Astrocyte of the cerebellum (primary cell): ENCODE results near the gene UBQLN2.
"Not testable (repeated sequence)": the region's sequence is repeated elsewhere in the genome, so short reads cannot be mapped to it uniquely, and the experiment has no call there.

Experiments
- DNase-seq: peaks from one replicate; pipeline ENCODE4 v3.0.0-alpha.2; 2011; ENCODE audit warnings: low read depth
- H3K4me3 ChIP-seq: 2 replicates; pipeline ENCODE4 v1.5.1; 2011; ENCODE audit warnings: mild to moderate bottlenecking, low read depth, low read length, moderate library complexity
- in situ Hi-C: cut with HindIII; loops from 2 replicates; pipeline ENCODE4 v1.10.0; 2017; ENCODE audit warnings: low sequenced_read_pairs
- TF ChIP-seq, protein P1 (sequence below): IDR thresholded peaks from 2 replicates; pipeline ENCODE4 v1.5.1; 2012; ENCODE audit warnings: low read length, low read depth, moderate library complexity, mild to moderate bottlenecking; ENCODE audit errors: missing control alignments

Gene UBQLN2

DNA sequence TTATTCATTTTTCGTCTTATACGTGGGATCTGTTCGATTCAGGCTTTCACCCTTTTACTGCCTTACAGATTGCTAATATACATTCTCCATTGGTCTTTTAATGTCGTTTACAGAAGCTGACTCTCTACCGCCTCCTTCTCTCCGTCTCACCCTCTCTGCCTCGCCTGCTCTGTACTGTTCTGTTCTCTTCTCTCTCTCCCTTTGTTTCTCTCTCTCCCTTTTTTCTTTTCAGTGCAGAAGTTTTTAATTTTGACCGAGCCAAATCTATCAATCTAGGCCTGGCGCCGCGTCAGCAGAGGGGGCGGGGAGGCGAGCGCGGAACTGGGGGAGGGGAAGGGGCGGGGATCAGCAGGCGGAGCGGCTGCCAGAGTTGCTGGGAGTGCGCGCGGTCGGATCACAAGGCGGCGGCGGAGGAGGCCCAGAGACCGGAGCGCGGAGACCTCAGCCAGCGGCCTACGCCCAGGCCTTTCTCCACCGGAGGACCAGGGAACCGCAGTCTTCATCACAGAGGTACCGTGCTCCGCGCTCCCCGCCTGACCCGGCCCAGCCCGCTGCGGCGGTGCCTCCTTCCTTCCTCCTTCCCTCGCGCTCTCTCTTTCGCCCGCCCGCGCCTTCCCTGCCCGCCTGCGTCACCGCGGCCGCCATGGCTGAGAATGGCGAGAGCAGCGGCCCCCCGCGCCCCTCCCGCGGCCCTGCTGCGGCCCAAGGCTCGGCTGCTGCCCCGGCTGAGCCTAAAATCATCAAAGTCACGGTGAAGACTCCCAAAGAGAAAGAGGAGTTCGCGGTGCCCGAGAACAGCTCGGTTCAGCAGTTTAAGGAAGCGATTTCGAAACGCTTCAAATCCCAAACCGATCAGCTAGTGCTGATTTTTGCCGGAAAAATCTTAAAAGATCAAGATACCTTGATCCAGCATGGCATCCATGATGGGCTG, at the start of gene UBQLN2:
UBQLN2 (plus strand) TSS at position 397 of the 931 bp plus-strand sequence; CDS start at position 644, 247 bp downstream.
- in situ Hi-C loops = no loop called here
- DNase-seq = peak; percentile 57
- TF ChIP-seq, protein P1, sequence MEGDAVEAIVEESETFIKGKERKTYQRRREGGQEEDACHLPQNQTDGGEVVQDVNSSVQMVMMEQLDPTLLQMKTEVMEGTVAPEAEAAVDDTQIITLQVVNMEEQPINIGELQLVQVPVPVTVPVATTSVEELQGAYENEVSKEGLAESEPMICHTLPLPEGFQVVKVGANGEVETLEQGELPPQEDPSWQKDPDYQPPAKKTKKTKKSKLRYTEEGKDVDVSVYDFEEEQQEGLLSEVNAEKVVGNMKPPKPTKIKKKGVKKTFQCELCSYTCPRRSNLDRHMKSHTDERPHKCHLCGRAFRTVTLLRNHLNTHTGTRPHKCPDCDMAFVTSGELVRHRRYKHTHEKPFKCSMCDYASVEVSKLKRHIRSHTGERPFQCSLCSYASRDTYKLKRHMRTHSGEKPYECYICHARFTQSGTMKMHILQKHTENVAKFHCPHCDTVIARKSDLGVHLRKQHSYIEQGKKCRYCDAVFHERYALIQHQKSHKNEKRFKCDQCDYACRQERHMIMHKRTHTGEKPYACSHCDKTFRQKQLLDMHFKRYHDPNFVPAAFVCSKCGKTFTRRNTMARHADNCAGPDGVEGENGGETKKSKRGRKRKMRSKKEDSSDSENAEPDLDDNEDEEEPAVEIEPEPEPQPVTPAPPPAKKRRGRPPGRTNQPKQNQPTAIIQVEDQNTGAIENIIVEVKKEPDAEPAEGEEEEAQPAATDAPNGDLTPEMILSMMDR = peak; percentile 49
- H3K4me3 ChIP-seq = peak within 1 kb of the TSS; percentile 55

DNA sequence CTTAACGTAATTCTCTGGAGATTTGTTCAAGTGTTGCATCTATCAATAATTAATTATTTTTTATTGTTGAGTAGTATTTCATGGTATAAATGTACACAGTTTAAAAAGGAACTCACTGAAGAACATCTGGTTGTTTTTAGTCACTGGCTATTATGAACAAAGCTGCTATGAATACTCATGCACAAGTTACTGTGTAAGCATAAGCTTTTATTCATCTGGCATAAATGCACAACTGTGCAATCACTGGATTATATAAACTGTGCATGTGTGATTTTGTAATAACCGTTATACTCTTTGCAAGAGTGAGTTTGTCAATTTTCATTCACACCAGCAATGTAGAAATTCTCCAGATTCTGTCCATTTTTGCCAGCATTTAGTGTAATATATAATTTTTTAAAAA, 43.8 kb upstream of the UBQLN2 start:
- in situ Hi-C loops = no loop called here
- TF ChIP-seq, protein P1 = no peak
- H3K4me3 ChIP-seq = no peak overlapping the region
- no peak for DNase-seq

DNA sequence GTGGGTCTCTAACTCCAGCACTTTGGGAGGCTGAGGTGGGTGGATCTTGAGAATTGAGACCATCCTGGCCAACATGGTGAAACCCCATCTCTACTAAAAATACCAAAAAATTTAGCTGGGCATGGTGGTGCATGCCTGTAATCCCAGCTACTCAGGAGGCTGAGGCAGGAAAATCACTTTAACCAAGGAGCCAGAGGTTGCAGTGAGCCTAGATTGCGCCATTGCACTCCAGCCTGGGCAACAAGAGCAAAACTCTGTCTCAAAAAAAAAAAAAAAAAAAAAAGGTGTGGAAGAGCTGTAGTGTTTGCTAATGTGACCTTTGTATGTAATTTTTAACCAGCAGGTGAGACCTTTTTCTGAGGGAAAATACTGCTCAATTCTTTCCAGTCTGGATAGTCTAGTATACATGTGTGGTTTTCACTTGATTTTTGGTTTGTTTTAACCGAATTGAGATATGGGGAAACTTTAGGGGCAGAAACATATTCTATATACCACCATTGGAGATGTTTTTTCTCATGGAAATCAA, 33.9 kb upstream of the UBQLN2 start:
- DNase-seq, in situ Hi-C loops, H3K4me3 ChIP-seq: not testable (repeated sequence)

DNA sequence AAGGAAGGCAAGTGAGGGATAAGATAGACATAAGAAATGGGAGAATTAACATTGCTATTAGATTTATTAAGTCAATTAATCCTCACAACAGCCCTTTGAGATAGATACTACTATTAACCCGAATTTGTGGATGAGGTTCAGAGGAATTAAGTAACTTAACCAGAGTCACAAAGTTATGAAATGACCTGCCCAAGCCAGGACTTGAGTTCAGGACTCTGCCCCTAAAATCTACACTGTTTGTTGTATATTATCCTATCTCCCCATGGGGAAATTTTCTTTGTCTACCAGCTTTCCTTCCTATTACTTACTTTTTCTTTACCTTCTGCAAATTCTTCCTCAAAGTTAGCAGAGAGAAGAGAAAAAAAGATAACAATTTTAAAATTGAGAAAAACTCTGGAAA, 33.4 kb upstream of the UBQLN2 start:
- TF ChIP-seq, protein P1 = no peak
- H3K4me3 ChIP-seq = no peak overlapping the region
- in situ Hi-C loops = no loop called here
- no peak for DNase-seq

DNA sequence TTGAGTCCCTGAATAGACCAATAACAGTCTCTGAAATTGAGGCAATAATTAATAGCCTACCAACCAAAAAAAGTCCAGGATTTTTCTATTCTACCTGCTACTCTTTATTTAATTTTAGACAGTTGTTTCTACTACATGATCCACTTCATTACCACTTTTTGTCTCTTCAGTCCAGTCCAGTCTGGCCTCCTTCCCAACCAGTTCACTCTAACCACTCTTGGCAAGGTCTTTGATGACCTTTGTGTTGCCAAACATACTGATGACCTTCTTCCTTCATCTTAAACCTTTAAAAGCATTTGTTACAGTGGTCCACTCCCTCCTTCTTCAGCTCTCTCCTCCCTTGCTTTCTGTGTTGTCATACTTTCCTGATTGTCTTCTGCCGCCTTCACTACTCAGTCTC, 12.8 kb upstream of the UBQLN2 start:
- TF ChIP-seq, protein P1 = no peak
- H3K4me3 ChIP-seq = no peak overlapping the region
- DNase-seq = no peak
- in situ Hi-C loops = no loop called here

DNA sequence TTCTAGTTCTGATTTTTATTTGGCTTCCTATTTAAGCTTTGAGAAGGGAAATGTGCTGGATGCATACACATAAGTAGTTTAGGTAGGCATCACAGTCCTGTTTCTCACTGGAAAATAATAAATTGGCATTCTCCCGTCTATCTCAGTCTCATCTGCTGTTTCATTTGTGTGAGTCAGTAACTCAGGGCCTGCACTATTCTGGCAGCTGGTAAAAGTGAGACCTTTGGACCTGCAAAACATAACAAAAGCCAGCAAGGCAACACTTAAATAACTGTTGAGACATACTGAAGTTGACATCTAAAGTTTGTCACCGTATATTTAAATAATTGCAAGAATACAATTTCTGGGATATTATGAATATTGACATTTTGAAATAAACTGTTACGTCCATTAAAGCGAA, 8.6 kb upstream of the UBQLN2 start:
- in situ Hi-C loops = no loop called here
- DNase-seq = no peak
- no peak overlapping the region for H3K4me3 ChIP-seq
- TF ChIP-seq, protein P1 = no peak

DNA sequence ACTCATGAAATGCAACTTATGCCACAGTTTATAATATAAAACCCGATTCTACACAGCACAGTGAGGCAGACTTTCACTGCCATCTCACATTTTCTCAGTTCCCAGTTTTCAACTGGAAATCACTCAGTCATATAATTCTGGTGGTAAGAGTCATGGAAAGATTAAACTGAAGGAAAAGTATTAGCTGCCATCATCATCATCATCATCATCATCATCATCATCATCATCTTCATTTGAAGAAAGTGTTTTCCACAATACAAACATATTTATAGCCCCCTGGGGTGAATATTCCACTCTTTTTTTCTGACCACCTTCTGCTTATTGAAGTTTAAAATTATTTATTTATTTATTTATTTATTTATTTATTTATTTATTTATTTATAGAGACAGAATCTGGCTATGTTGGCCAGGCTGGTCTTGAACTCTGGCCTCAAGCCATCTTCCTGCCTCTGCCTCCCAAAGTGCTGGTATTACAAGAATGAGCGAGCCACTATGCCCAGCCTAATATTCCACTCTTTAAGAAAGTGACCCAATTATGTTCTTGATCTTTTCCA, 6.0 kb upstream of the UBQLN2 start:
- no peak overlapping the region for H3K4me3 ChIP-seq
- TF ChIP-seq, protein P1 = no peak
- no peak for DNase-seq
- in situ Hi-C loops = no loop called here
